Measurements from ENCODE around the gene RARA. TPM values are rescaled to one million over a fixed set of nuclear protein-coding genes. Genes with fewer than 3 reads are reported as not detected.
"Not testable (repeated sequence)": the region's sequence is repeated elsewhere in the genome, so short reads cannot be mapped to it uniquely, and the experiment has no call there.

The RARA gene
- polyA plus RNA-seq, 4 donors: 35.1 to 42.9 (median 39.2) TPM

- no peak for DNase-seq (ENCODE audit: low read depth in 4 of 4, low spot score in 2 of 4)
Observed at GRCh38 chr17:40366861-40367518, 58.0 kb downstream of the RARA start.

GRCh38 chr17:40367728-40368127, 58.7 kb downstream of the RARA start:
- DNase-seq (ENCODE audit: low read depth in 4 of 4, low spot score in 2 of 4): not testable (repeated sequence)

- DNase-seq (ENCODE audit: low read depth in 4 of 4, low spot score in 2 of 4): no peak
Observed at GRCh38 chr17:40369923-40370322, 60.9 kb downstream of the RARA start.

GRCh38 chr17:40371261-40371929, 62.4 kb downstream of the RARA start:
- DNase-seq (ENCODE audit: low read depth in 4 of 4, low spot score in 2 of 4): no peak

- no peak for DNase-seq (ENCODE audit: low read depth in 4 of 4, low spot score in 2 of 4)
Observed at GRCh38 chr17:40372031-40372430, 63.1 kb downstream of the RARA start.

GRCh38 chr17:40372644-40373043, 63.7 kb downstream of the RARA start:
- not testable (repeated sequence) for DNase-seq (ENCODE audit: low read depth in 4 of 4, low spot score in 2 of 4)

GRCh38 chr17:40373324-40373723, 64.3 kb downstream of the RARA start:
- DNase-seq (ENCODE audit: low read depth in 4 of 4, low spot score in 2 of 4): no peak

- no peak for DNase-seq (ENCODE audit: low read depth in 4 of 4, low spot score in 2 of 4)
Observed at GRCh38 chr17:40373999-40374398, 65.0 kb downstream of the RARA start.

- DNase-seq (ENCODE audit: low read depth in 4 of 4, low spot score in 2 of 4): no peak
Observed at GRCh38 chr17:40374821-40375498, 66.0 kb downstream of the RARA start.

- not testable (repeated sequence) for DNase-seq (ENCODE audit: low read depth in 4 of 4, low spot score in 2 of 4)
Observed at GRCh38 chr17:40375786-40376185, 66.8 kb downstream of the RARA start.

GRCh38 chr17:40376541-40376940, 67.6 kb downstream of the RARA start:
- not testable (repeated sequence) for DNase-seq (ENCODE audit: low read depth in 4 of 4, low spot score in 2 of 4)

GRCh38 chr17:40377832-40378231, 68.9 kb downstream of the RARA start:
- no peak for DNase-seq (ENCODE audit: low read depth in 4 of 4, low spot score in 2 of 4)

- no peak for DNase-seq (ENCODE audit: low read depth in 4 of 4, low spot score in 2 of 4)
Observed at GRCh38 chr17:40378966-40379365, 70.0 kb downstream of the RARA start.

- no peak for DNase-seq (ENCODE audit: low read depth in 4 of 4, low spot score in 2 of 4)
Observed at GRCh38 chr17:40382251-40382650, 73.3 kb downstream of the RARA start.

- DNase-seq (ENCODE audit: low read depth in 4 of 4, low spot score in 2 of 4): not testable (repeated sequence)
Observed at GRCh38 chr17:40386555-40386954, 77.6 kb downstream of the RARA start.

GRCh38 chr17:40399185-40399584, 90.2 kb downstream of the RARA start:
- peak in 1 of 4 donors; percentile 40 for DNase-seq (ENCODE audit: low read depth in 4 of 4, low spot score in 2 of 4)

GRCh38 chr17:40402668-40403067, 93.7 kb downstream of the RARA start:
- no peak for DNase-seq (ENCODE audit: low read depth in 4 of 4, low spot score in 2 of 4)

GRCh38 chr17:40404003-40404402, 95.0 kb downstream of the RARA start:
- DNase-seq (ENCODE audit: low read depth in 4 of 4, low spot score in 2 of 4): no peak
